ENCODE results near the gene MVK.

GRCh38 chr12:109600995-109601394, 27.4 kb downstream of the MVK start:
- no peak for TF ChIP-seq CTCF (IDR thresholded peaks at IDR 0.05; ENCODE audit: poor library complexity)
- no peak for TF ChIP-seq EZH2 (IDR thresholded peaks at IDR 0.05; ENCODE audit: borderline replicate concordance)
- no peak for TF ChIP-seq EZH2phosphoT487 (IDR thresholded peaks at IDR 0.05; ENCODE audit: low read depth, severe bottlenecking, unreplicated experiment)
